H1 (cell line): ENCODE results near the gene NR2F1-AS1. TPM values are rescaled to one million over a fixed set of nuclear protein-coding genes. Genes with fewer than 3 reads are reported as not detected.

Experiments
- CTCF ChIA-PET: fragments of 300-600 bp; sonication (Branson Sonifier 250); formaldehyde crosslinking; loops from one replicate; lab custom pipeline; 2021; ENCODE audit not compliant: partially characterized antibody; lab: Charles Lee
- POLR2A ChIA-PET: fragments of 300-600 bp; sonication (Branson Sonifier 250); formaldehyde crosslinking; loops from one replicate; lab custom pipeline; 2021; ENCODE audit warnings: inconsistent platforms; ENCODE audit not compliant: partially characterized antibody; lab: Charles Lee
- DNase-seq, 2 experiments: peaks; one replicate each; pipeline versions ENCODE4 v3.0.0 to v3.0.0-alpha.2; 2010 to 2022; ENCODE audit warnings: low spot score in 2 of 2, low read depth in 1 of 2, mixed read lengths in 1 of 2
- FAIRE-seq: peaks from 2 replicates; lab custom pipeline; 2011; peaks lifted over from hg19 to GRCh38; lab: Jason Lieb, UNC
- H2AFZ ChIP-seq: 2 replicates; pipeline ENCODE4 v1.8.1; 2012; ENCODE audit warnings: low read length, inconsistent platforms
- H2AK5ac ChIP-seq: 2 replicates; pipeline ENCODE4 v1.6.1; 2013; ENCODE audit warnings: low read depth, low read length
- H2BK120ac ChIP-seq: replicated peaks from 2 replicates; pipeline ENCODE3; 2013; ENCODE audit warnings: low read depth, low read length, inconsistent platforms
- H2BK12ac ChIP-seq: 2 replicates; pipeline ENCODE4 v1.6.1; 2013; ENCODE audit warnings: low read depth, low read length
- H2BK15ac ChIP-seq: 2 replicates; pipeline ENCODE4 v1.6.1; 2013; ENCODE audit warnings: low read length
- H2BK20ac ChIP-seq: 2 replicates; pipeline ENCODE4 v1.6.1; 2013; ENCODE audit warnings: low read length
- H2BK5ac ChIP-seq: 2 replicates; pipeline ENCODE4 v1.6.1; 2013; ENCODE audit warnings: low read depth, low read length
- H3K14ac ChIP-seq: 2 replicates; pipeline ENCODE4 v1.6.1; 2013; ENCODE audit warnings: inconsistent platforms; ENCODE audit not compliant: insufficient read length
- H3K18ac ChIP-seq: 2 replicates; pipeline ENCODE4 v1.6.1; 2013; ENCODE audit warnings: low read length; ENCODE audit errors: extremely low read depth
- H3K23ac ChIP-seq: 2 replicates; pipeline ENCODE4 v1.6.1; 2013; ENCODE audit warnings: inconsistent platforms; ENCODE audit not compliant: insufficient read length
- H3K23me2 ChIP-seq: 2 replicates; pipeline ENCODE4 v1.6.1; 2013; ENCODE audit warnings: low read depth, low read length
- H3K27ac ChIP-seq: 2 replicates; pipeline ENCODE4 v1.6.1; 2011; ENCODE audit warnings: low read depth, low read length, inconsistent platforms
- H3K27me3 ChIP-seq, 4 experiments: replicated peaks in 1 of 4; 1 replicate in 1 of 4; 2 replicates in 3 of 4; pipeline versions ENCODE4 v1.6.1 to v1.8.1; 2011 to 2013; ENCODE audit warnings: low read length in 3 of 4, mild to moderate bottlenecking in 3 of 4, inconsistent platforms in 2 of 4, mixed read lengths in 2 of 4, moderate library complexity in 1 of 4; ENCODE audit not compliant: control insufficient read depth in 3 of 4, insufficient read depth in 3 of 4; ENCODE audit errors: extremely low read depth in 1 of 4
- H3K36me3 ChIP-seq, 4 experiments: 2 replicates each; pipeline versions ENCODE4 v1.6.1 to v1.8.1; 2011 to 2013; ENCODE audit warnings: mild to moderate bottlenecking in 4 of 4, low read length in 3 of 4, moderate library complexity in 2 of 4, control low read depth in 1 of 4, inconsistent platforms in 1 of 4; ENCODE audit not compliant: insufficient read depth in 4 of 4, control insufficient read depth in 2 of 4
- H3K4ac ChIP-seq: replicated peaks from 2 replicates; pipeline ENCODE3; 2013; ENCODE audit warnings: low read length, low read depth, mixed read lengths, inconsistent platforms; ENCODE audit not compliant: insufficient read length
- H3K4me1 ChIP-seq, 4 experiments: replicated peaks in 1 of 4; 1 replicate in 1 of 4; 2 replicates in 3 of 4; pipeline versions ENCODE4 v1.6.1 to v1.8.1; 2011 to 2013; ENCODE audit warnings: low read length in 3 of 4, inconsistent platforms in 2 of 4, mixed read lengths in 1 of 4; ENCODE audit not compliant: insufficient read depth in 4 of 4, control insufficient read depth in 3 of 4
- H3K4me2 ChIP-seq, 2 experiments: 2 replicates each; pipeline versions ENCODE4 v1.6.1 to v1.8.1; 2011 to 2013; ENCODE audit warnings: low read depth in 2 of 2, low read length in 2 of 2, control low read depth in 1 of 2, inconsistent platforms in 1 of 2, mild to moderate bottlenecking in 1 of 2; ENCODE audit not compliant: insufficient read depth in 1 of 2
- H3K4me3 ChIP-seq, 4 experiments: fragments of 200-600, 300-600 bp in 1 of 4; sonication (generic), shearing (Covaris generic), sonication (Bioruptor Twin) in 1 of 4; 2 replicates each; pipeline versions ENCODE4 v1.5.1 to v1.8.1; 2011 to 2016; ENCODE audit warnings: low read length in 4 of 4, low read depth in 3 of 4, control low read depth in 2 of 4, inconsistent platforms in 2 of 4, mild to moderate bottlenecking in 2 of 4, mixed read lengths in 1 of 4, moderate library complexity in 1 of 4; ENCODE audit not compliant: insufficient read depth in 2 of 4; ENCODE audit errors: extremely low read depth in 1 of 4
- H3K56ac ChIP-seq: replicated peaks from 2 replicates; pipeline ENCODE3; 2013; ENCODE audit warnings: low read depth, mild to moderate bottlenecking, mixed read lengths, low read length, inconsistent platforms; ENCODE audit not compliant: insufficient read length
- H3K79me1 ChIP-seq: 2 replicates; pipeline ENCODE4 v1.6.1; 2013; ENCODE audit warnings: low read depth, low read length, control low read depth
- H3K79me2 ChIP-seq, 2 experiments: 2 replicates each; pipeline versions ENCODE4 v1.6.1 to v1.8.1; 2012 to 2013; ENCODE audit warnings: low read length in 2 of 2, mild to moderate bottlenecking in 2 of 2, inconsistent platforms in 1 of 2; ENCODE audit not compliant: insufficient read depth in 2 of 2, control insufficient read depth in 1 of 2
- H3K9ac ChIP-seq, 4 experiments: replicated peaks in 1 of 4; 1 replicate in 1 of 4; 2 replicates in 3 of 4; pipeline versions ENCODE4 v1.6.1 to v1.8.1; 2011 to 2013; ENCODE audit warnings: low read depth in 3 of 4, low read length in 3 of 4, control low read depth in 2 of 4, mild to moderate bottlenecking in 2 of 4, moderate library complexity in 2 of 4, inconsistent platforms in 1 of 4; ENCODE audit errors: extremely low read depth in 1 of 4
- H3K9me3 ChIP-seq, 2 experiments: 2 replicates each; pipeline versions ENCODE4 v1.6.1 to v1.8.1; 2012 to 2013; ENCODE audit warnings: mild to moderate bottlenecking in 2 of 2, moderate library complexity in 2 of 2, control low read depth in 1 of 2, inconsistent platforms in 1 of 2, low read depth in 1 of 2, low read length in 1 of 2, mixed read lengths in 1 of 2; ENCODE audit not compliant: insufficient read depth in 2 of 2
- H4K20me1 ChIP-seq, 2 experiments: replicated peaks in 1 of 2; 2 replicates each; pipeline versions ENCODE3 to v1.8.1; 2011 to 2013; ENCODE audit warnings: inconsistent platforms in 2 of 2, low read length in 2 of 2, mild to moderate bottlenecking in 1 of 2; ENCODE audit not compliant: insufficient read depth in 2 of 2, control insufficient read depth in 1 of 2
- H4K5ac ChIP-seq: 2 replicates; pipeline ENCODE4 v1.6.1; 2013; ENCODE audit warnings: low read length, low read depth, mixed read lengths, inconsistent platforms; ENCODE audit not compliant: insufficient read length
- H4K8ac ChIP-seq: 2 replicates; pipeline ENCODE4 v1.8.0; 2013; ENCODE audit warnings: mild to moderate bottlenecking, moderate library complexity, low read length, inconsistent platforms; ENCODE audit not compliant: insufficient read depth; ENCODE audit errors: extremely low read depth
- H4K91ac ChIP-seq: replicated peaks from 2 replicates; pipeline ENCODE3; 2013; ENCODE audit warnings: low read length, mixed read lengths, inconsistent platforms; ENCODE audit not compliant: insufficient read length
- CHD2 ChIP-seq: IDR thresholded peaks from 2 replicates; pipeline ENCODE4 v1.6.1; 2012; ENCODE audit warnings: low read length, improper control_type of control experiment
- GTF2F1 ChIP-seq: IDR thresholded peaks from 2 replicates; pipeline ENCODE4 v1.6.1; 2012; ENCODE audit warnings: low read depth, low read length, improper control_type of control experiment, borderline replicate concordance
- KDM1A ChIP-seq: fragments of 200-600, 300-600 bp; sonication (generic); IDR thresholded peaks from 2 replicates; pipeline ENCODE4 v1.7.1; 2016; ENCODE audit warnings: mild to moderate bottlenecking, low read length, borderline replicate concordance
- KDM5A ChIP-seq: fragments of 200-600 bp; IDR thresholded peaks from 2 replicates; pipeline ENCODE4 v1.7.1; 2012; ENCODE audit warnings: mild to moderate bottlenecking, low read length, inconsistent platforms, mixed read lengths
- SP1 ChIP-seq: IDR thresholded peaks from 2 replicates; pipeline ENCODE4 v1.6.1; 2011; ENCODE audit warnings: low read depth, low read length
- SRF ChIP-seq: IDR thresholded peaks from 2 replicates; pipeline ENCODE4 v1.6.1; 2011; ENCODE audit warnings: mild to moderate bottlenecking, low read depth, low read length, moderate library complexity
- WGBS, 2 experiments: shearing (Covaris generic) in 1 of 2; methylation state at CpG; one replicate each; pipeline versions ENCODE4 v1.1.6 to v1.1.7; 2013 to 2015; ENCODE audit warnings: low lambda C conversion rate in 2 of 2, mixed read lengths in 2 of 2, inconsistent platforms in 1 of 2, low coverage in 1 of 2, missing lambda C conversion rate in 1 of 2; ENCODE audit not compliant: insufficient replicate concordance in 2 of 2, insufficient coverage in 1 of 2, insufficient read length in 1 of 2; ENCODE audit errors: extremely low coverage in 1 of 2, missing lambda C conversion rate in 1 of 2; 5-methylcytosine and 5-hydroxymethylcytosine counted together
- polyA plus RNA-seq, 7 experiments: library from polyadenylated mRNA; depleted of rRNA in 3 of 7; stranded (reverse) in 5 of 7; unstranded in 2 of 7; fragments of >200 nt in 5 of 7; fragments of 200-250 nt in 2 of 7; gene quantifications; 1 replicate in 5 of 7; 2 replicates in 1 of 7; 4 replicates in 1 of 7; pipeline versions ENCODE4 v1.2.1 to v1.2.3, GENCODE V29; 2011 to 2013; ENCODE audit warnings: missing spikeins in 2 of 7, mixed read lengths in 2 of 7
- total RNA-seq: library from RNA; stranded (reverse); fragmentation: NEBNext Ultra II Directional; extraction: Animal tissue kit (Norgen Biotek cat#: 25700); gene quantifications from 2 replicates; pipeline ENCODE4 v1.2.1, GENCODE V29; 2021
- TF ChIP-seq, protein P1 (sequence below): IDR thresholded peaks from 2 replicates; pipeline ENCODE4 v1.6.1; 2012; ENCODE audit warnings: inconsistent platforms
- TF ChIP-seq, protein P2 (sequence below): IDR thresholded peaks from 2 replicates; pipeline ENCODE4 v1.6.1; 2011; ENCODE audit warnings: low read depth, mild to moderate bottlenecking, low read length; ENCODE audit not compliant: insufficient read depth

The NR2F1-AS1 gene
- total and polyA plus RNA-seq, 2 of the 8 experiments (the other 6 are each of a cell fraction or from before 2014, with no cell fraction given), result 1.6 to 5.6 TPM

DNA sequence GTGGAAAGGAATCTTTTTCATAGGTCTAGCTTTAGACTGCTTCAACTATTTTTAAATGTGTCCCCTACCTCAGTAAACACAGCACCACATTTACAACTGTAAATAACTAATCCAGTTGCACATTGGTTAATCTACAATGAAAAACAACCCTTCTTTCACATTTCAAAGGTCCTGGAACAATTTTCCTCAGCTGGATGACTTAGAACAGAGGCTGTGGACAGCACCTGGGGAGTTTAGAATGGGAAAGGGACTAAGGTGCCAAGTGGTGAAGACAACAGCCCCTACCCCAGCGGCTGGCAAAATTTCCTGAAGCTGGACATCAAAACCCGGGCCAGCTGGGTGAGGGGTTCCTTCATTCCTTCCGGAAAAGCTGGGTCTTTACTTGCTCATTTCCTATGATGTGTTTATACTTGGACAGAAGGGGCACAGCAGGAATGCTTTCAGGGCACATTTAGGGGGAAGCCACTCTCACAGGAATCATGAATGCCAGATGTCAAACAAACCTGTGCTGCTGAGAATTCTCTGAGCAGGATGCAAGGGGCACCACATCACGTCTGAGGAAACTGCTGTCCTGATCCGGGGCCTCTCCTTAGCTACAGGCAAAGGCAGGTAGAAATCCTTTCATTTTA, 158.3 kb downstream of the NR2F1-AS1 start:
- Histone ChIP-seq H2BK120ac (no peak overlapping the region), H3K4me2 (peak overlapping the region; percentile 22 to 36), H3K27ac (no peak overlapping the region), H3K36me3 (no peaks in the 10 kb centered on the region), H2BK5ac (peak overlapping the region; percentile 27; the same call in 1 of the 2 replicates), H3K56ac (no peak overlapping the region), H2AK5ac (no peak overlapping the region), H3K27me3 (no peaks in the 10 kb centered on the region), H3K4ac (no peak overlapping the region), H3K23ac (no peak overlapping the region), H3K14ac (no peak overlapping the region), H3K9me3 (no peaks in the 10 kb centered on the region), H3K4me3 (peak overlapping the region in 1 of 4 experiments; percentile 5; a peak in 1 of 8 replicates), H2BK12ac (no peak overlapping the region), H3K79me1 (no peaks in the 10 kb centered on the region), H4K20me1 (no peaks in the 10 kb centered on the region), H2BK20ac (peak overlapping the region; percentile 40; the same call in 1 of the 2 replicates), H3K4me1 (peaks cover 8 to 24% (median 15%) of the 10 kb centered on the region in 4 experiments; a peak in 6 of 7 replicates), H4K91ac (no peak overlapping the region), H3K18ac (0 out of 2 replicates have a peak overlapping the region, but pooled peaks have one; percentile 44), H3K9ac (no peak overlapping the region), H4K5ac (no peak overlapping the region), H2AFZ (no peak overlapping the region), H3K79me2 (no peaks in the 10 kb centered on the region), H2BK15ac (no peak overlapping the region), H3K23me2 (no peaks in the 10 kb centered on the region), H4K8ac (no peak overlapping the region)
- 24% methylated on average over 5 of the region's 5 CpGs; no CpG with 5 or more reads in 1 of the 2 experiments for WGBS, 2 experiments
- no peak for DNase-seq
- no peak for FAIRE-seq
- TF ChIP-seq, protein P1, sequence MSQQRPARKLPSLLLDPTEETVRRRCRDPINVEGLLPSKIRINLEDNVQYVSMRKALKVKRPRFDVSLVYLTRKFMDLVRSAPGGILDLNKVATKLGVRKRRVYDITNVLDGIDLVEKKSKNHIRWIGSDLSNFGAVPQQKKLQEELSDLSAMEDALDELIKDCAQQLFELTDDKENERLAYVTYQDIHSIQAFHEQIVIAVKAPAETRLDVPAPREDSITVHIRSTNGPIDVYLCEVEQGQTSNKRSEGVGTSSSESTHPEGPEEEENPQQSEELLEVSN, result no peak
- no peak for TF ChIP-seq KDM1A
- TF ChIP-seq SRF, result no peak
- no peak for TF ChIP-seq SP1
- TF ChIP-seq KDM5A, result no peak
- TF ChIP-seq, protein P2, sequence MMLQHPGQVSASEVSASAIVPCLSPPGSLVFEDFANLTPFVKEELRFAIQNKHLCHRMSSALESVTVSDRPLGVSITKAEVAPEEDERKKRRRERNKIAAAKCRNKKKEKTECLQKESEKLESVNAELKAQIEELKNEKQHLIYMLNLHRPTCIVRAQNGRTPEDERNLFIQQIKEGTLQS, result no peak
- no peak for TF ChIP-seq GTF2F1
- TF ChIP-seq CHD2, result no peak
- CTCF ChIA-PET, result interaction anchor here (1.9 to 2.2 kb wide), 2 partner anchors 8 to 378 kb away, joined by 7 to 10 read pairs; no protein-coding TSS in a partner anchor
- POLR2A ChIA-PET, result no interaction called here
